ENCODE results near the gene PLEKHF1.

PLEKHF1 gene

GRCh38 chr19:29665826-29666577 is 741 bp downstream of the PLEKHF1 start:
- TF ChIP-seq USF1 (IDR thresholded peaks at IDR 0.05), result no peak
- no peak for TF ChIP-seq RAD21 (IDR thresholded peaks at IDR 0.05; ENCODE audit: low read depth)
- TF ChIP-seq YY1 (IDR thresholded peaks at IDR 0.05; ENCODE audit: low read depth), result no peak
- TF ChIP-seq CREB1 (IDR thresholded peaks at IDR 0.05; ENCODE audit: low read depth), result no peak
- TF ChIP-seq MAX (IDR thresholded peaks at IDR 0.05), result peak; percentile 67; the same call in 1 of the 2 replicates
- TF ChIP-seq TAF1 (IDR thresholded peaks at IDR 0.05; ENCODE audit: low read depth), result no peak
- TF ChIP-seq FOXM1 (IDR thresholded peaks at IDR 0.05; ENCODE audit: borderline replicate concordance, low read depth), result no peak
- TF ChIP-seq REST (IDR thresholded peaks at IDR 0.05; ENCODE audit: low read depth), result no peak
- no peak for TF ChIP-seq EP300 (IDR thresholded peaks at IDR 0.05; ENCODE audit: borderline replicate concordance)
- 0 out of 2 replicates have a peak, but pooled peaks have one; percentile 7 for TF ChIP-seq TCF12 (IDR thresholded peaks at IDR 0.05; ENCODE audit: low read depth)
- no peak for TF ChIP-seq EGR1 (IDR thresholded peaks at IDR 0.05)
- no peak for TF ChIP-seq CEBPB (IDR thresholded peaks at IDR 0.05)
- TF ChIP-seq NFIC (IDR thresholded peaks at IDR 0.05), result no peak
- no peak; the same call in 1 of the 2 replicates for TF ChIP-seq ZBTB7A (IDR thresholded peaks at IDR 0.05; ENCODE audit: low read depth)
- peak; percentile 53 for TF ChIP-seq TEAD4 (IDR thresholded peaks at IDR 0.05)

- TF ChIP-seq REST (IDR thresholded peaks at IDR 0.05; ENCODE audit: low read depth), result peak; percentile 43; the same call in 1 of the 2 replicates
- TF ChIP-seq TCF12 (IDR thresholded peaks at IDR 0.05; ENCODE audit: low read depth), result no peak
Observed at GRCh38 chr19:29666578-29667386, 1.5 kb downstream of the PLEKHF1 start.

- TF ChIP-seq TCF12 (IDR thresholded peaks at IDR 0.05; ENCODE audit: low read depth), result no peak
- TF ChIP-seq EGR1 (IDR thresholded peaks at IDR 0.05), result no peak
- no peak for TF ChIP-seq EP300 (IDR thresholded peaks at IDR 0.05; ENCODE audit: borderline replicate concordance)
- no peak for TF ChIP-seq TAF1 (IDR thresholded peaks at IDR 0.05; ENCODE audit: low read depth)
Observed at GRCh38 chr19:29667387-29667783, 2.1 kb downstream of the PLEKHF1 start.

GRCh38 chr19:29667901-29668341 is 2.7 kb downstream of the PLEKHF1 start:
- TF ChIP-seq RAD21 (IDR thresholded peaks at IDR 0.05; ENCODE audit: low read depth) (no peak), USF1 (IDR thresholded peaks at IDR 0.05) (no peak), CEBPB (IDR thresholded peaks at IDR 0.05) (no peak), TEAD4 (IDR thresholded peaks at IDR 0.05) (no peak), NFIC (IDR thresholded peaks at IDR 0.05) (no peak), MAX (IDR thresholded peaks at IDR 0.05) (no peak), EGR1 (IDR thresholded peaks at IDR 0.05) (no peak), ZBTB7A (IDR thresholded peaks at IDR 0.05; ENCODE audit: low read depth) (no peak)

GRCh38 chr19:29668746-29669609 is 3.7 kb downstream of the PLEKHF1 start:
- no peak for TF ChIP-seq TEAD4 (IDR thresholded peaks at IDR 0.05)
- TF ChIP-seq ZBTB7A (IDR thresholded peaks at IDR 0.05; ENCODE audit: low read depth), result no peak
- TF ChIP-seq CREB1 (IDR thresholded peaks at IDR 0.05; ENCODE audit: low read depth), result no peak
- no peak for TF ChIP-seq MAX (IDR thresholded peaks at IDR 0.05)
- no peak for TF ChIP-seq EP300 (IDR thresholded peaks at IDR 0.05; ENCODE audit: borderline replicate concordance)
- no peak for TF ChIP-seq YY1 (IDR thresholded peaks at IDR 0.05; ENCODE audit: low read depth)
- TF ChIP-seq TCF12 (IDR thresholded peaks at IDR 0.05; ENCODE audit: low read depth), result no peak
- TF ChIP-seq NFIC (IDR thresholded peaks at IDR 0.05), result no peak
- no peak for TF ChIP-seq RAD21 (IDR thresholded peaks at IDR 0.05; ENCODE audit: low read depth)
- no peak for TF ChIP-seq USF1 (IDR thresholded peaks at IDR 0.05)
- no peak for TF ChIP-seq FOXM1 (IDR thresholded peaks at IDR 0.05; ENCODE audit: borderline replicate concordance, low read depth)
- TF ChIP-seq REST (IDR thresholded peaks at IDR 0.05; ENCODE audit: low read depth), result no peak
- TF ChIP-seq TAF1 (IDR thresholded peaks at IDR 0.05; ENCODE audit: low read depth), result no peak
- TF ChIP-seq EGR1 (IDR thresholded peaks at IDR 0.05), result no peak
- no peak for TF ChIP-seq CEBPB (IDR thresholded peaks at IDR 0.05)
